ENCODE results near the gene PDZD8. TPM values are rescaled to one million over a fixed set of nuclear protein-coding genes. Genes with fewer than 3 reads are reported as not detected.

Gene PDZD8
- total RNA-seq, 4 donors from 2014 or later, result 15.9 to 25.0 (median 18.1) TPM

DNA sequence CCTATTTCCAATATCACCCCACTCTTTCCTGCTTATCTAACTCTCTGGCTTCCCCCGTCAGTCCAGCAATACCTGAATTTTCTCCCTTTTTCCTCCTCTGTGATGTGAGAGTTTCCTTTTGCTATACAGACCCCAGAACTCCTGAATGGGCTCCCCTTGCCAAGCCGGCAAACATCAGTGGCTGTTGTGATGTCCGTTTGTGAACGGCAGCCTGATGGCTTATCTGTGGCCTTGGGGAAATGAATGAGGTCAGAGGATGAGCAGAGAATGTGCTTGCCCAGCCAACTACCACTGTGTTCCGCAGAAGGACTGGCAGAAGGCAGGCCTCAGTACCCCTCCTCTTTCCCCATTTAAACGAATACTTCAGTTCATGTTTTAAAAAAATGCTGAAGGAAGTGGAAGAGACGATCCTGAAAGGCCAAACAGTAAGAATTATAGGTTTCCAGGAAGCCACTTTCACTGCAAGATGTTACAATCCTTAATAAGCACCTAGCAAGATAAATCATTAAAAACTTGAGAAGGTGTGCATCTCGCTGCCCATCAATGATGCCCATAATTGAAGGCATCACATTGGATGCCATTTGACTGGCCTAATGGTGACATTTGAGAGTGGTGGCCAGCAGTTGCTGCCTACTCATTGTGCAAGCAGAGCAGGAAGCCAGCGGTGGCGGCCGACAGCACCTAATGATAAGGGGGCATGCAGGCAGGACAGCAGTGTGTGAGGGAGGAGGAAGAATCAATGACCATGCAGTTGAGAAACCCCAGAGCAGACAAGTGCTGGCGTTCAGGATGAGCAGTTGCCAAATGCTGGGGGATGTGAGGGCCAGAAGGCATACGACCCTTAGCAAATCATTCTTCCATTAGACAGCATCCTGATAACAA, 102.8 kb downstream of the PDZD8 start:
- intact Hi-C loops (cut with DNase I; ENCODE audit: low total_unique reads) (no loop called here), in situ Hi-C loops (cut with MboI; ENCODE audit: low sequenced_read_pairs in 4 of 4) (no loop called here)
- no peaks in the 10 kb centered on the region for H3K9me3 ChIP-seq
- TF ChIP-seq POLR2A (IDR thresholded peaks at IDR 0.05), result no peak
- TF ChIP-seq, protein P1, sequence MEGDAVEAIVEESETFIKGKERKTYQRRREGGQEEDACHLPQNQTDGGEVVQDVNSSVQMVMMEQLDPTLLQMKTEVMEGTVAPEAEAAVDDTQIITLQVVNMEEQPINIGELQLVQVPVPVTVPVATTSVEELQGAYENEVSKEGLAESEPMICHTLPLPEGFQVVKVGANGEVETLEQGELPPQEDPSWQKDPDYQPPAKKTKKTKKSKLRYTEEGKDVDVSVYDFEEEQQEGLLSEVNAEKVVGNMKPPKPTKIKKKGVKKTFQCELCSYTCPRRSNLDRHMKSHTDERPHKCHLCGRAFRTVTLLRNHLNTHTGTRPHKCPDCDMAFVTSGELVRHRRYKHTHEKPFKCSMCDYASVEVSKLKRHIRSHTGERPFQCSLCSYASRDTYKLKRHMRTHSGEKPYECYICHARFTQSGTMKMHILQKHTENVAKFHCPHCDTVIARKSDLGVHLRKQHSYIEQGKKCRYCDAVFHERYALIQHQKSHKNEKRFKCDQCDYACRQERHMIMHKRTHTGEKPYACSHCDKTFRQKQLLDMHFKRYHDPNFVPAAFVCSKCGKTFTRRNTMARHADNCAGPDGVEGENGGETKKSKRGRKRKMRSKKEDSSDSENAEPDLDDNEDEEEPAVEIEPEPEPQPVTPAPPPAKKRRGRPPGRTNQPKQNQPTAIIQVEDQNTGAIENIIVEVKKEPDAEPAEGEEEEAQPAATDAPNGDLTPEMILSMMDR (IDR thresholded peaks at IDR 0.05 in 4 of 5, conservative IDR thresholded peaks at IDR 0.05 in 1 of 5), result no peak
- H3K36me3 ChIP-seq, result no peaks in the 10 kb centered on the region
- no peaks in the 10 kb centered on the region for H3K4me1 ChIP-seq
- no peaks in the 10 kb centered on the region for H3K27me3 ChIP-seq
- no peak for ATAC-seq
- no peak for DNase-seq
- no peak overlapping the region for H3K4me3 ChIP-seq
- no peak overlapping the region for H3K27ac ChIP-seq

DNA sequence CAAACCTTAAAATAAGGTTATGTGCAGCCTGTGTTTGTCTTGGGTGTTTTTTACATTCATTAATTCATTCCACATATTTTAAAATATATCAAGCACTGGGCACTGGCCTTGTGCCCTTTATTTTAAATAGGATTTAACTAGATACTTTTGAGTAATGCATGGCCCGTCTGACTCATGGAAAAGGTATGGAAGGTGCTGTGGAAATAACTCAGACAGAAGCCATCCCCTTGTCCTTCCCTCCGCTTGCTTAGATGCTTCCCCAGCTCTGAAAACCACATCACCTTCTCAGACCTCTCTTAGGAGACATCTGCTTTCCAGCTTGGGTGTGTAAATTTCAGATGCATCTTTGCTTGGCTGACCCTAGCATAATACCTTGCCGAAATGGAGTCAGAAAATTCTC, 103.8 kb downstream of the PDZD8 start:
- H3K4me1 ChIP-seq, result no peaks in the 10 kb centered on the region
- in situ Hi-C loops (cut with MboI; ENCODE audit: low sequenced_read_pairs in 4 of 4), result no loop called here
- ATAC-seq, result no peak
- no peaks in the 10 kb centered on the region for H3K27me3 ChIP-seq
- intact Hi-C loops (cut with DNase I; ENCODE audit: low total_unique reads), result no loop called here
- no peaks in the 10 kb centered on the region for H3K36me3 ChIP-seq
- H3K9me3 ChIP-seq, result no peaks in the 10 kb centered on the region
- no peak overlapping the region for H3K4me3 ChIP-seq
- TF ChIP-seq POLR2A (IDR thresholded peaks at IDR 0.05), result no peak
- TF ChIP-seq, protein P1 (IDR thresholded peaks at IDR 0.05 in 4 of 5, conservative IDR thresholded peaks at IDR 0.05 in 1 of 5), result no peak
- no peak overlapping the region for H3K27ac ChIP-seq
- DNase-seq, result no peak

DNA sequence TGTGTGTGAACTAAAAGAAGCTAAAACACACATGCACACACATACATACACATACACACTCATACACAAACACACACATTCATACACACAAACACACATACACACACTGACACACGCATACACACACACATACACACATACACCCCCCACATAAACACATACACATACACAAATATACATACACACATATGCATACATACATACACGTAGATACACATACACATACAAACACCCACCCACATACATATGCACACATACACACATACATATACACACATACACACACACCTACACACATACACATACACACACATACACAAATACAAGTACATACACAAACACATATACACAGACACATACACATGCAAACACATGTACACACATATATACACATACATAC, 106.3 kb downstream of the PDZD8 start:
- DNase-seq (no peak), ATAC-seq (no peak)
- H3K9me3 ChIP-seq, result no peaks in the 10 kb centered on the region
- H3K36me3 ChIP-seq, result no peaks in the 10 kb centered on the region
- TF ChIP-seq, protein P1 (IDR thresholded peaks at IDR 0.05 in 4 of 5, conservative IDR thresholded peaks at IDR 0.05 in 1 of 5), result no peak
- TF ChIP-seq POLR2A (IDR thresholded peaks at IDR 0.05), result no peak
- no peak overlapping the region for H3K27ac ChIP-seq
- H3K27me3 ChIP-seq, result no peaks in the 10 kb centered on the region
- intact Hi-C loops (cut with DNase I; ENCODE audit: low total_unique reads), result no loop called here
- no peaks in the 10 kb centered on the region for H3K4me1 ChIP-seq
- no peak overlapping the region for H3K4me3 ChIP-seq
- in situ Hi-C loops (cut with MboI; ENCODE audit: low sequenced_read_pairs in 4 of 4), result no loop called here

DNA sequence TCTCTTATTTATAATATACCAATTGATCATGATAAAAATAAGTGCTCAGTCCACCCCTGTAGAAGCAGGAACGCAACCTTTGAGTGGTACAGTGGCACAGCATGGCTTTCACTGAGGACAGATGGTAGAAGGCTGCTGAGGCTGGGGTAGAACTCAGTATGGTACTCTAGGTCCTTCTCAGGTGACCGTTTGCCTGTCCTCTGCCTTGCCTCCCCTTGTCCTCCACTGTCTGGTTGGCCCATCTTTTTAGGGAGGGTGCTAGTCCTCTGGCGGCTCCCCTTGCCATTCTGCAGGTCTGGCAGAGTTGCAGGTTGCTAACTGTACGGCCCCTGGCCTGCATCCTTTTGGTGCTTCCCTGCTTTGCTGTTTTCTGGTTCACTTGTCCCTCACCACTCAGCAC, 107.0 kb downstream of the PDZD8 start:
- TF ChIP-seq, protein P1 (IDR thresholded peaks at IDR 0.05 in 4 of 5, conservative IDR thresholded peaks at IDR 0.05 in 1 of 5), result no peak
- TF ChIP-seq POLR2A (IDR thresholded peaks at IDR 0.05), result no peak
- no peak for DNase-seq
- intact Hi-C loops (cut with DNase I; ENCODE audit: low total_unique reads) (no loop called here), in situ Hi-C loops (cut with MboI; ENCODE audit: low sequenced_read_pairs in 4 of 4) (no loop called here)
- Histone ChIP-seq H3K4me1 (no peaks in the 10 kb centered on the region), H3K4me3 (no peak overlapping the region), H3K27ac (no peak overlapping the region), H3K36me3 (no peaks in the 10 kb centered on the region), H3K27me3 (no peaks in the 10 kb centered on the region), H3K9me3 (no peaks in the 10 kb centered on the region)
- ATAC-seq, result no peak
